HEK293T (cell line): ENCODE results near the gene SLC35G4.
"Not testable (repeated sequence)": the region's sequence is repeated elsewhere in the genome, so short reads cannot be mapped to it uniquely, and the experiment has no call there.

ENCODE experiments used
- FOXA1 ChIP-seq: fragments of 450-650 bp; IDR thresholded peaks from 2 replicates; pipeline ENCODE4 v1.6.1; 2016; ENCODE audit warnings: mild to moderate bottlenecking
- TARDBP ChIP-seq: fragments of 450-650 bp; IDR thresholded peaks from 2 replicates; pipeline ENCODE4 v1.6.1; 2016

- TF ChIP-seq FOXA1, TARDBP: not testable (repeated sequence)
Observed at GRCh38 chr18:11647310-11647709, 37.9 kb downstream of the SLC35G4 start.
